H9 (cell line): Measurements from ENCODE around the gene TSPAN4. TPM values are rescaled to one million over a fixed set of nuclear protein-coding genes. Genes with fewer than 3 reads are reported as not detected.
A peak's percentile ranks its signal among the peaks of the same experiment; 100 is the strongest.

ENCODE experiments used
- DNase-seq: peaks from one replicate; pipeline ENCODE4 v3.0.0-alpha.2; 2017
- H2AFZ ChIP-seq: one replicate; pipeline ENCODE4 v1.6.1; 2013; ENCODE audit warnings: mild to moderate bottlenecking, low read length, control low read depth, moderate library complexity
- H2AK5ac ChIP-seq: 2 replicates; pipeline ENCODE4 v1.6.1; 2013; ENCODE audit warnings: low read length, control low read depth, mixed read lengths; ENCODE audit not compliant: insufficient read length
- H2BK120ac ChIP-seq: one replicate; pipeline ENCODE4 v1.6.1; 2013; ENCODE audit warnings: low read depth, mild to moderate bottlenecking, low read length, control low read depth, inconsistent platforms; ENCODE audit not compliant: poor library complexity, severe bottlenecking
- H2BK12ac ChIP-seq: 2 replicates; pipeline ENCODE4 v1.6.1; 2013; ENCODE audit warnings: low read length, control low read depth, mixed read lengths, low read depth; ENCODE audit not compliant: insufficient read length
- H2BK15ac ChIP-seq: 2 replicates; pipeline ENCODE4 v1.6.1; 2013; ENCODE audit warnings: low read depth, low read length, control low read depth
- H2BK20ac ChIP-seq: one replicate; pipeline ENCODE4 v1.6.1; 2013; ENCODE audit warnings: low read depth, mild to moderate bottlenecking, low read length, control low read depth, inconsistent platforms; ENCODE audit not compliant: poor library complexity, severe bottlenecking
- H2BK5ac ChIP-seq: 2 replicates; pipeline ENCODE4 v1.6.1; 2013; ENCODE audit warnings: low read length, control low read depth, mixed read lengths; ENCODE audit not compliant: insufficient read length
- H3K14ac ChIP-seq: 2 replicates; pipeline ENCODE4 v1.6.1; 2013; ENCODE audit warnings: low read length, control low read depth; ENCODE audit not compliant: insufficient read depth
- H3K18ac ChIP-seq: 2 replicates; pipeline ENCODE4 v1.6.1; 2013; ENCODE audit warnings: low read depth, mild to moderate bottlenecking, mixed read lengths, low read length, control low read depth; ENCODE audit not compliant: insufficient read length
- H3K23ac ChIP-seq: 2 replicates; pipeline ENCODE4 v1.6.1; 2013; ENCODE audit warnings: low read length, control low read depth, mixed read lengths, low read depth; ENCODE audit not compliant: insufficient read length
- H3K23me2 ChIP-seq: 2 replicates; pipeline ENCODE4 v1.6.1; 2013; ENCODE audit warnings: low read depth, mild to moderate bottlenecking, mixed read lengths, low read length, control low read depth; ENCODE audit not compliant: insufficient read length, poor library complexity, severe bottlenecking
- H3K27ac ChIP-seq: 2 replicates; pipeline ENCODE4 v1.5.1; 2013; ENCODE audit warnings: low read length, control low read depth, mixed read lengths, low read depth; ENCODE audit not compliant: insufficient read length
- H3K27me3 ChIP-seq: 2 replicates; pipeline ENCODE4 v1.6.1; 2013; ENCODE audit warnings: low read length, control low read depth, inconsistent platforms; ENCODE audit not compliant: insufficient read depth
- H3K4ac ChIP-seq: 2 replicates; pipeline ENCODE4 v1.6.1; 2013; ENCODE audit warnings: low read depth, mild to moderate bottlenecking, control low read depth, inconsistent platforms, low read length, moderate library complexity
- H3K4me1 ChIP-seq: 2 replicates; pipeline ENCODE4 v1.6.1; 2013; ENCODE audit warnings: low read length, control low read depth, inconsistent platforms; ENCODE audit not compliant: insufficient read depth
- H3K4me2 ChIP-seq: 2 replicates; pipeline ENCODE4 v1.6.1; 2013; ENCODE audit warnings: low read length, control low read depth, mixed read lengths; ENCODE audit not compliant: insufficient read length, insufficient read depth
- H3K56ac ChIP-seq: 2 replicates; pipeline ENCODE4 v1.6.1; 2013; ENCODE audit warnings: low read depth, mild to moderate bottlenecking, mixed read lengths, low read length, control low read depth; ENCODE audit not compliant: insufficient read length
- H3K79me1 ChIP-seq: 2 replicates; pipeline ENCODE4 v1.6.1; 2013; ENCODE audit warnings: low read depth, mild to moderate bottlenecking, moderate library complexity, low read length, control low read depth, inconsistent platforms; ENCODE audit not compliant: insufficient read depth, poor library complexity, severe bottlenecking
- H3K79me2 ChIP-seq: 2 replicates; pipeline ENCODE4 v1.6.1; 2013; ENCODE audit warnings: low read length, control low read depth, inconsistent platforms; ENCODE audit not compliant: insufficient read depth
- H3K9ac ChIP-seq: 2 replicates; pipeline ENCODE4 v1.6.1; 2013; ENCODE audit warnings: low read length, control low read depth, mixed read lengths; ENCODE audit not compliant: insufficient read length; ENCODE audit errors: extremely low read depth
- H3K9me3 ChIP-seq: one replicate; pipeline ENCODE4 v1.6.1; 2013; ENCODE audit warnings: low read depth, low read length, inconsistent platforms; ENCODE audit not compliant: control insufficient read depth
- H3T11ph ChIP-seq: one replicate; pipeline ENCODE4 v1.6.1; 2013; ENCODE audit warnings: mild to moderate bottlenecking, low read length, control low read depth, inconsistent platforms
- H4K20me1 ChIP-seq: one replicate; pipeline ENCODE4 v1.6.1; 2013; ENCODE audit not compliant: control insufficient read depth, insufficient read length, insufficient read depth
- H4K5ac ChIP-seq: 2 replicates; pipeline ENCODE4 v1.6.1; 2013; ENCODE audit warnings: low read depth, mild to moderate bottlenecking, mixed read lengths, low read length, control low read depth; ENCODE audit not compliant: insufficient read length
- H4K8ac ChIP-seq: replicated peaks from 2 replicates; pipeline ENCODE4 v1.6.1; 2013; ENCODE audit warnings: low read length, control low read depth, mixed read lengths, low read depth; ENCODE audit not compliant: insufficient read length
- H4K91ac ChIP-seq: 2 replicates; pipeline ENCODE4 v1.6.1; 2013; ENCODE audit warnings: low read depth, mild to moderate bottlenecking, moderate library complexity, mixed read lengths, low read length, control low read depth; ENCODE audit not compliant: insufficient read length
- H3K27ac Mint-ChIP-seq, 3 experiments: 2 replicates in 2 of 3; 3 replicates in 1 of 3; pipeline ENCODE4 v1.8.0; 2020 to 2021; ENCODE audit warnings: mixed read lengths in 3 of 3, mild to moderate bottlenecking in 1 of 3, moderate library complexity in 1 of 3
- H3K27me3 Mint-ChIP-seq: 2 replicates; pipeline ENCODE4 v1.8.0; 2021; ENCODE audit warnings: low read depth, mild to moderate bottlenecking, moderate library complexity, mixed read lengths
- H3K36me3 Mint-ChIP-seq, 3 experiments: 2 replicates in 2 of 3; 3 replicates in 1 of 3; pipeline ENCODE4 v1.8.0; 2020 to 2021; ENCODE audit warnings: low read depth in 3 of 3, mixed read lengths in 3 of 3; ENCODE audit not compliant: insufficient read depth in 1 of 3
- H3K4me1 Mint-ChIP-seq, 2 experiments: 2 replicates each; pipeline ENCODE4 v1.8.0; 2020; ENCODE audit warnings: mixed read lengths in 2 of 2
- H3K4me3 Mint-ChIP-seq, 2 experiments: 2 replicates in 1 of 2; 3 replicates in 1 of 2; pipeline ENCODE4 v1.8.0; 2020 to 2021; ENCODE audit warnings: mild to moderate bottlenecking in 2 of 2, mixed read lengths in 2 of 2, moderate library complexity in 1 of 2
- H3K9me3 Mint-ChIP-seq, 2 experiments: 2 replicates in 1 of 2; 3 replicates in 1 of 2; pipeline ENCODE4 v1.8.0; 2020; ENCODE audit warnings: mild to moderate bottlenecking in 2 of 2, mixed read lengths in 2 of 2, moderate library complexity in 1 of 2
- WGBS: extraction: QIAGEN DNeasy Blood & Tissue Kit; methylation state at CpG from one replicate; pipeline ENCODE4 v1.1.7; 2013; ENCODE audit warnings: missing lambda C conversion rate, low lambda C conversion rate, mixed read lengths; ENCODE audit not compliant: insufficient read length; ENCODE audit errors: extremely low coverage; 5-methylcytosine and 5-hydroxymethylcytosine counted together
- total RNA-seq: library from RNA; stranded (reverse); gene quantifications from 2 replicates; pipeline ENCODE4 v1.2.1, GENCODE V29; 2021
- TF ChIP-seq, protein P1 (sequence below): fragments of 200-600 bp; sonication (generic); conservative IDR thresholded peaks from 3 replicates; pipeline ENCODE4 v1.8.0; 2021; ENCODE audit warnings: antibody characterized with exemption, mild to moderate bottlenecking

TSPAN4 gene
- total RNA-seq, 1 experiment from 2014 or later, result 64.6 TPM

- H4K91ac ChIP-seq, result no peak overlapping the region
- H3K27me3 Mint-ChIP-seq, result peaks cover 34% of the 10 kb centered on the region
- H3K23ac ChIP-seq, result no peak overlapping the region
- TF ChIP-seq, protein P1, sequence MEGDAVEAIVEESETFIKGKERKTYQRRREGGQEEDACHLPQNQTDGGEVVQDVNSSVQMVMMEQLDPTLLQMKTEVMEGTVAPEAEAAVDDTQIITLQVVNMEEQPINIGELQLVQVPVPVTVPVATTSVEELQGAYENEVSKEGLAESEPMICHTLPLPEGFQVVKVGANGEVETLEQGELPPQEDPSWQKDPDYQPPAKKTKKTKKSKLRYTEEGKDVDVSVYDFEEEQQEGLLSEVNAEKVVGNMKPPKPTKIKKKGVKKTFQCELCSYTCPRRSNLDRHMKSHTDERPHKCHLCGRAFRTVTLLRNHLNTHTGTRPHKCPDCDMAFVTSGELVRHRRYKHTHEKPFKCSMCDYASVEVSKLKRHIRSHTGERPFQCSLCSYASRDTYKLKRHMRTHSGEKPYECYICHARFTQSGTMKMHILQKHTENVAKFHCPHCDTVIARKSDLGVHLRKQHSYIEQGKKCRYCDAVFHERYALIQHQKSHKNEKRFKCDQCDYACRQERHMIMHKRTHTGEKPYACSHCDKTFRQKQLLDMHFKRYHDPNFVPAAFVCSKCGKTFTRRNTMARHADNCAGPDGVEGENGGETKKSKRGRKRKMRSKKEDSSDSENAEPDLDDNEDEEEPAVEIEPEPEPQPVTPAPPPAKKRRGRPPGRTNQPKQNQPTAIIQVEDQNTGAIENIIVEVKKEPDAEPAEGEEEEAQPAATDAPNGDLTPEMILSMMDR, result no peak
- H3K56ac ChIP-seq, result no peak overlapping the region
- no peaks in the 10 kb centered on the region; the same call in 1 of the 2 replicates for H3K4me1 ChIP-seq
- no peak overlapping the region for H4K5ac ChIP-seq
- H3K79me1 ChIP-seq, result no peaks in the 10 kb centered on the region
- H3K36me3 Mint-ChIP-seq, result peaks cover 0 to 4% (median 2%) of the 10 kb centered on the region in 3 experiments; a peak in 3 of 7 replicates
- H3K27ac Mint-ChIP-seq, result no peak overlapping the region
- H2AK5ac ChIP-seq, result no peak overlapping the region
- no peak overlapping the region for H3K4ac ChIP-seq
- no peaks in the 10 kb centered on the region for H4K20me1 ChIP-seq
- H3K79me2 ChIP-seq, result no peaks in the 10 kb centered on the region
- WGBS, result no CpG with 5 or more reads among the region's 78 CpGs
- H3K18ac ChIP-seq, result no peak overlapping the region
- DNase-seq, result peak; percentile 92
- H3K4me2 ChIP-seq, result peak overlapping the region; percentile 56
- no peaks in the 10 kb centered on the region for H3K9me3 Mint-ChIP-seq
- no peak overlapping the region for H3K27ac ChIP-seq
- H3K14ac ChIP-seq, result no peak overlapping the region
- H3K9ac ChIP-seq, result no peak overlapping the region
- no peaks in the 10 kb centered on the region for H3K9me3 ChIP-seq
- H3K23me2 ChIP-seq, result peaks cover 32% of the 10 kb centered on the region
- no peak overlapping the region for H4K8ac ChIP-seq
- H3K27me3 ChIP-seq, result peaks cover 9% of the 10 kb centered on the region; the same call in 1 of the 2 replicates
- no peak overlapping the region for H2BK5ac ChIP-seq
- peaks cover 36 to 46% of the 10 kb centered on the region in 2 experiments for H3K4me1 Mint-ChIP-seq
- peak overlapping the region; percentile 64 to 80 for H3K4me3 Mint-ChIP-seq
- H2BK15ac ChIP-seq, result no peak overlapping the region
- no peak overlapping the region for H2BK20ac ChIP-seq
- no peak overlapping the region for H2BK12ac ChIP-seq
- no peak overlapping the region for H3T11ph ChIP-seq
- H2BK120ac ChIP-seq, result no peak overlapping the region
- H2AFZ ChIP-seq, result no peak overlapping the region
Observed at GRCh38 chr11:830295-831117, 12.1 kb upstream of the TSPAN4 start.
